Right kidney (tissue), 1 donor: ENCODE results near the gene SELPLG.
"Not testable (repeated sequence)": the region's sequence is repeated elsewhere in the genome, so short reads cannot be mapped to it uniquely, and the experiment has no call there.

Experiments
- DNase-seq: peaks from one replicate; pipeline ENCODE4 v3.0.0-alpha.2; 2016

Gene SELPLG

GRCh38 chr12:108656247-108656646, 22.6 kb upstream of the SELPLG start:
- not testable (repeated sequence) for DNase-seq

GRCh38 chr12:108655812-108656175, 22.1 kb upstream of the SELPLG start:
- DNase-seq, result not testable (repeated sequence)

DNA sequence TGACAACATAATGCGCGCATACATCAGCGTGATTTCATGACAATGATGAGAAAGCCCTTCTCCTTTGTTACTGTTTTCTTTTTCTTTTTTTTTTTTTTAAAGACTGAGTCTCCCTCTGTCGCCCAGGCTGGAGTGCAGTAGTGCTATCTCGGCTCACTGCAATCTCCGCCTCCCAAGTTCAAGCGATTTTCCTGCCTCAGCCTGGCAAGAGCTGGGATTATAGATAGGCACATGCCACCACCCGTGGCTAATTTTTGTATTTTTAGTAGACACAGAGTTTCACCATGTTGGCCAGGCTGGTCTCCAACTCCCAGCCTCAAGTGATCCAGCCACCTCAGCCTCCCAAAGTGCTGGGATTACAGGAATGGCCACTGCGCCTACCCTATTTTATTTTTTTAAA, 20.9 kb upstream of the SELPLG start:
- DNase-seq, result not testable (repeated sequence)

- DNase-seq, result no peak
Measured at GRCh38 chr12:108653922-108654321, 20.2 kb upstream of the SELPLG start.

- DNase-seq, result no peak
Measured at GRCh38 chr12:108653082-108653516, 19.4 kb upstream of the SELPLG start.

GRCh38 chr12:108650083-108650482, 16.4 kb upstream of the SELPLG start:
- DNase-seq, result no peak

- no peak for DNase-seq
Measured at GRCh38 chr12:108649669-108650068, 16.0 kb upstream of the SELPLG start.

- DNase-seq, result no peak
Measured at GRCh38 chr12:108649126-108649525, 15.4 kb upstream of the SELPLG start.

- no peak for DNase-seq
Measured at GRCh38 chr12:108648371-108648770, 14.7 kb upstream of the SELPLG start.

DNA sequence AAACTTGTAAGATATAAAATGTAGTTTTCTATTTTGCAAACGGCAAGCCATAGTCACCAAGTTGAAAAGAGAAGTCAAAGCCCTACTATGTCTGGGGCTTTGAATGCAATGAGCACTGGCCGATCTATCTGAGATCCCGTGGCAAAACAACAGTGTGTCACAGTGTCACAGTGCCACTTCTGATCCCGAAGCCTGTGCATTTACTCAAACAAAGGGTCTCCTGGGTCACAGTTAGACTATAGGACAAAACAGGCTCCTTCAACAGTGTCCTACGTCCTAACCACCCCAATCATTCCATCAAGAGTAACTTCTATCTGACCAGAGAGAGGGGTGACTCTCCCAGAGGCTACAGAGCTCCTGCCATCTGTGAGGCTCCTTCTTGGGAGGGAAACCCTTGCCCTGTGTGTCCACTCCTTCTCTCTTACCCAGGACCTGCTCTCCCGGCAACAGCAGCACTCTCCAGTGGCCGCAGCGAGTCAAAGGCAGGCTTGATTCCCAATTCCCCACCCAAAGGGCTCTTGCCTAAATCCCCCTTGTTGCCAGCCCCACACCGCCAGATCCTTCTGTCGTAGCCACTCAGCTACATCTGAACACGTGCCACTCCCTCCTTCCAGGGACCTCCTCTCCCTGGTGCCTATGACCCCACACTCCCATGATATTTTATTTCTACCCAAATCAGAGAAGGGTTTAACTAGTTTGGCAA, 14.0 kb upstream of the SELPLG start:
- no peak for DNase-seq

DNA sequence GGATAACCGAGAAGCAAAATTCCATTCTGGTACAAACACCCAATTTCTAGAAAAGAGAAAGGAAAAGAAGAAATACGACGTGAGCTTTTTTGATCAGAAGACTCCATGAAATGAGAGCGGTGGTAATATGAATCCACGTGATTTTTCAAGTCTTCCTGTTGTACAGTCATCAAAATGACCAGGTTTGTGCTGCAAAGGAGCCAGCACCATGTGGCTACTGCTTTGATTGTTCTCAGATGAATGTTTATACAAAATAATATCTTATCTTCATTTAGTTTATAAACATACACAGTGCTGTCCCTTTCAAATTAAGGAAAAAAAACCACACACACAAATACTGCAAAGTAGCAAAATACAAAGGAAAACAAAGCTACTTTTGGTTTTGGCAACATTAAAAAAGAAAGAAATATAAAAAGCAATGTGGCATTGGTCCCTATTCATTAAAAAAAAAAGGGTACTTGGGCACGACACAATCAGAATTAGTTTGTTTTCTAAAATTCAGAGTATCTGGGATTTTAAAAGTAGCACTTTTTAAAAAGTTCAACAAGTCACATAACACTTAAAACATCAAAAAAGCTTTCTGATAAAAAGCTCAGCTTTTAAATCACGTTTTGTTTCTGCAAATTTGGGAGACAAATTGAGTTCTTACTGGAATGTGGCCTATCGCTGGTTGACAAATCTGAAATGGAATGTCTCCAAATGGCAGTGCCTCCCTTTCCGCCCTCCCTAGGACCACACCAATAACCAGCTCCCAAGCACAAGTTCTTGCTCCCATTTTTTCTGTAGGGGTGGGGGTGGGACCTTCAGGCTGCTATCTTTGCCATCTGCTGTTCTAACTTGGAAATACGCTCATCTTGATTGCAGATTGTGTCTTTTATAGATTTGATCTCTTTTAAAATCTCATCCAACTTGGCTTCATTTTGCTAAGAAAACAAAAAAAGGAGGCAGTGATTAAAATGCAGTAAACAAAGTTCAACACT, 13.2 kb upstream of the SELPLG start:
- DNase-seq, result no peak

DNA sequence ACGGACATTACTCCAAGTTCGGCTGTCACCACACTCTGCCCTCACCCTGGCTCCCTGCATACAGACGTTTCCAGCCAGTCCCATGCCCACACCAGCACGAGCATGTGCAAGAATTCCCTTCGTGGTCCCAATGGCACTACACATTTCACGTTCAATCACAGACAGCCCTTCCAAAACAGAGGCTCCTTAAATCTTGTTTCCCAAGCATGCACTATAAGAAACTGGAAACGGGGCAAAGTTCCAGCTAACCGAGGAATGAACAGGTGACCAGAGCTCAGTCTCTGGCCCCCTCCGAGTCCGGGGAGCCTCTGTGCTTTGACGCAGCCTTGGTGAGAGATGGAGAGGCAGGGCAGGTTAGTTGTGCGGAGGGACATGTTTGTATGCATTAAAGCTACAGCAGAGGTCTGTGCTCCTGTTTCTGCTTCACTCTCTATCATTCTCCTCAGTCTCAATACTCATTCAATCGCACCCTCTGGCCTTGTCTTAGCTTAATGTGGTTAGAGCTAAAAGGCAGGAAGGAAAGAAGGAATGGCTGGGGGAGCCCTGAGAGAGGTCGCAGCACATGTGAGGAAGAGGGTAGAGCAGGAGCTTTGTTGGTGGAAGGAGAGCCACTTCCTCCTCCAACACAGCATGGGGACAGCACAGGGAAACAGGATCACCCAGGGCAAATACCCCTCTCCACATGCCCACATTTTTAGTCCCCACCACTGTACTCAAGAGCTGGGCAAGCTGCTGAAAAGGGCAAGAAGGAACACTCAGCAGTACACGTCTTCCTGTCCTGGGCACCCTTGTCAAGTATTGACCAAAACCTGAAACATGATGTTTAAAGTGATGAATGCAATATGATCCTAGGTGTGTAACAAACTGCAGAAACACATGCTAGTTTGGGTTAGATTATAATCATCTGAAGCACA, 12.2 kb upstream of the SELPLG start:
- no peak for DNase-seq

- no peak for DNase-seq
Measured at GRCh38 chr12:108644811-108645120, 11.1 kb upstream of the SELPLG start.

DNA sequence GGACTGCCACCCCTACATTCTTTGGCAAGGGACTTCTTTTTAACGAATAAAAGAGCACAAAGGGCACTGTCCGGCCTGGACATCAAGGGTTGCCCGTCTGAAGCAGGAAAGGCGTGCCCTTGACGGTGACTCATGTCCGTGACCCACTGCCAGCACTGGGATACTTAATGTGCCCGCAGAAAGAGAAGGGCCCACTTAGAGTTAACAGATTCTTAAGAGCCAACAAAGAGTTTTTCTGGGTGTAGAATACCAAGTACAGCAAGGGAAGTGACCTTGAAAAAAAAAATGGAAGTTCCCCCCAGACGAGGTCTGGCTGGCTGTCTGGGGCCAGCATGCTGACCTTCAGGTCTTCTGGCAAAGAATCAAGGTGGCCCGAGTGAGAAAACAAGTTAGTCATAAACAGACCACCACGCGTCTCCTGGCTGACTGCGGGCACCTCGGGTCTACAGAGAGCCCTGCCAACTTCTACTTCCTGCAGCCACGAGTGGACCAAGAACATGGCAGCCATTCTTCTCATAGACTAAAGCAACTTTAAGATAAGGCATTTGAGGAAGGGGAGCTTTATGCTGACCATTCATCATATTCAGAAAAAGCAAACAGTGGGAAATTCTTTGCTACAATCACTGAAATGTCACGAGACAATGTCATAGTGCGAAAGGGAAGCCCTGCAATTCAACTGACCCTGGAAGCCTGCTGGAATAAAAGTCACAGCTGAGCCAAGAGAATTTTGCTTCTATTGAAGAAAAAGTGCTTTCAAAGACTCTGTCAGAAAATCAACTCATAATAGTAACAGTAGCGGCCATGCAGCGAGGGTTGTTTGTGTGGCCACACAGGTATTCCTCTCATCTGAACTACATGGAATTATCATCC, 10.5 kb upstream of the SELPLG start:
- DNase-seq, result no peak

- no peak for DNase-seq
Measured at GRCh38 chr12:108642899-108643654, 9.4 kb upstream of the SELPLG start.

DNA sequence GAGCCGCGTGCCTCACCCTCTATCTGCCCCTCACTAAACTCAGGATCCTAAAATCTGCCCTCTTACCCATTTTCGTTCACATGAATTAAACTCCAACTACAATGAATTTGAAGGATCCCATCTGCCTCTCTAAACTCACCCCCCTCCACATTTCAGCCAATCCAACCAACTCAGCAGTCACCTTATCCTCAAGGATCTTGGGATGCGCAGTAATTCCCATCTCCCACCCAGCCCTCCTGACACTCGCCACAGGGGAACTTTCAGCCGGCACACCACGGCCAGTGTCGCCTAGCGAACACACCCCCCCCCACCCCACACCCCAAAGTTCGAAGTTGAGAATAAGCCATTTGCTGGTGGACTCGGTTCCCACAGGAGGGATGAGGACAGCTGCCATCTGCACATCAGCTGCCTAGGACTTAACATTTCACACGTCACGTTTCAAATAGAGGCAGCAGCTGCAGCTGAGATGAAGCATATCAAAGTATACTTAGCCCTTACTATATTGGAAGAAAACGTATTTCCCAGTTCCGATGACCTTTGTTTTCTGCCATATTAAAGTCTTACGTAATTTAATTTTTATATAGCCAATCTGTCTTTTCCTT, 8.7 kb upstream of the SELPLG start:
- no peak for DNase-seq

DNA sequence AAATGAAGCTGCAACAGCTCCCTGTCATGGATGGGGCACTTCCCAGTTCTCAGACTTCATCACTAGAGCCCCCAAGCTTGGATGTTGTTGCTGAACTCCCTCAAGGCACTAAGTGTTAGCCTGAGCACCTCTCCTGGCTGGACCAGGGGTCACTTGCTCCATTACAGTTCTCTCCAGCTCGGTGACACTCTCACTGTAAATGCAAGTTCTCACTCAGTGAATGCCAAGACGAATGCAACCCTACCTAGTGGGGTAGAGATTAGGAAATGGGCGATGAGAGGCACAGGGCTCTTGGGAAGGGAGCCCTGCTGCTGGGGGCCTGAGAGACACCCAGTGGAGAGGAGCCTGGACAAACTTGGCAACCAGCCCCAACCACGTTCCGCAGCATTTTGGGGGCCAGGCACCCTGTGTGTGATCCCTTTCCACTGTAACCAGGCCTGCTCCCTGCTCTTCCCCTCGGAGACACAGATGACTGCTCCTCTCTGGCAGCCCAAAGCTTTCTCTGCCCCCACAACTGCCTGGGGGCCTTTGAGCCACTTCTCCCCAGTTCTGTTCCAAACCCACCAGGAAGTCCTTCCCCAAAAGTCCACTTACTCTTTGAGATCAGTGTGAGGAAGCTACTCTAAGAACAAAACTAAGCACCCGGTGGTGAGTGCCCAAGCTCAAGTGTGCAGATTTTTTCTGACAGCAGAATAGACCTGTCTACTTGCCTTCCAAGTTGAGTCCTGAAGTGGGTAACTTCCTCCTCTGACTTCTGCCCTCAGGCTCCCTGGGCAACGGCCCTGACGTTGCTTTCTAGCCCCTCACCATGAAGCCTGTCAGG, 8.0 kb upstream of the SELPLG start:
- no peak for DNase-seq

DNA sequence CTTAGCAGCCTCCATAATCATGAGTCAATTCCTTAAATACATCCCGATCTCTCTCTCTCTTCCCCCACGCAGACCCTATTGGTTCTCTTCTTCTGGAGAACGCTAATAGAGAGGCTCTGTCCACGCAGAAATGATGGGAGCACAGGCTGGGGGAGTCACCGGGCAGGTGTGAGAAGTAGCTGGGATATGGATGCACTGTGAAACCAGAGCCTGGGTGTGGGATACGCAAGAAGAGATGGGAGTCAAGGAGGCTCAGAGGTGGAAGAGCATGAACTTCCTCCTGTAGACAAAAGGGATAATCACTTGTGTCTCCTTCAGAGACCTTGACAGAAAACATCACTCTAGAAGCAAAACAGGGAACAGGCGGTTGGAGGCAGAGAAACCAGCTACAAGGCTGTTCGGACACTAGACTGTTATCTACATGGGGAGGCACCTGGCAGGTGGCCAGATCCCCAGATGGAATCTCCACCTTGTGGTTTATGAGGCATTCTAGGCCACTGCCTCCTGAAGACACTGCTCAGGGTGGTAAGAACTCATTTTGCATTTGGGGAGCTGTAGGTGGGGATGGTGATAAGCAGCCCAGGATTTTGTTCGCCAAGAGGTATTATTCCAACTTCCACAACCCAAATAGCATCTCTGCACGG, 7.2 kb upstream of the SELPLG start:
- DNase-seq, result no peak
